ENCODE results near the gene MAP4.

- no peak for TF ChIP-seq POLR2A (IDR thresholded peaks at IDR 0.05)
- no peak for TF ChIP-seq CTCF (IDR thresholded peaks at IDR 0.05)
- peak in 1 of 2 donors; percentile 10 for TF ChIP-seq POLR2AphosphoS5 (IDR thresholded peaks at IDR 0.05; ENCODE audit: insufficient read depth in 1 of 2, low read depth in 1 of 2)
Observed at GRCh38 chr3:47846186-47846879, 169.9 kb downstream of the MAP4 start.
